Hair follicular keratinocyte (primary cell): ENCODE results near the gene DNAJC3. TPM values are rescaled to one million over a fixed set of nuclear protein-coding genes. Genes with fewer than 3 reads are reported as not detected.

Source experiments
- total RNA-seq: library from RNA; depleted of rRNA; stranded (reverse); fragments of >200 nt; gene quantifications from 2 replicates; pipeline ENCODE4 v1.2.3, GENCODE V29; 2015

DNAJC3 gene
- total RNA-seq = 44.7 and 49.4 TPM in 2 replicates

GRCh38 chr13:95676762-95677563 is at the start of gene DNAJC3:
Gene DNAJC3, plus strand, starts transcription at chr13:95677139. Its CDS starts 117 bp downstream, at chr13:95677256.

GRCh38 chr13:95644601-95645052 is 32.3 kb upstream of the DNAJC3 start, which contains the start of gene DZIP1:
Gene DZIP1, minus strand, starts transcription at chr13:95644706. Its CDS starts 2,677 bp downstream, at chr13:95642029.

Other genes with a start within 250 kb of the DNAJC3 start
- gene CLDN10, start 124.4 kb upstream of the DNAJC3 start, total RNA-seq = 0.16 TPM in 1 of 2 replicates, not detected in the other
- gene DZIP1, start 32.4 kb upstream of the DNAJC3 start, total RNA-seq = 11.2 and 25.6 TPM in 2 replicates